PC-3 (cell line): ENCODE results near the gene IQCF5. TPM values are rescaled to one million over a fixed set of nuclear protein-coding genes. Genes with fewer than 3 reads are reported as not detected.
"Not testable (repeated sequence)": the region's sequence is repeated elsewhere in the genome, so short reads cannot be mapped to it uniquely, and the experiment has no call there.

ENCODE experiments used
- ATAC-seq: fragments of 200-7000 bp; cut with Tn5 transposase; 2 replicates; pipeline ENCODE4 v1.9.1; 2020; ENCODE audit warnings: mild to moderate bottlenecking, moderate library complexity
- BruUV-seq: library from RNA; stranded (reverse); fragments of 400-500 nt; replicated peaks from 2 replicates; lab custom pipeline; 2021; lab: Mats Ljungman, UMichigan
- CTCF ChIA-PET: fragments of 300-600 bp; sonication (Branson Sonifier 250); formaldehyde crosslinking; loops from one replicate; lab custom pipeline; 2022; ENCODE audit warnings: antibody characterized with exemption; lab: Charles Lee
- POLR2A ChIA-PET: fragments of 300-600 bp; sonication (Branson Sonifier 250); formaldehyde crosslinking; loops from one replicate; lab custom pipeline; 2022; ENCODE audit warnings: antibody characterized with exemption; ENCODE audit not compliant: unreplicated experiment; lab: Charles Lee
- DNase-seq: peaks from one replicate; pipeline ENCODE4 v3.0.0-alpha.2; 2015
- H2AFZ ChIP-seq: fragments of 300-600 bp; sonication (generic); 2 replicates; pipeline ENCODE4 v1.6.0; 2016; ENCODE audit warnings: antibody characterized with exemption, low read length
- H3F3A ChIP-seq: fragments of 300-600 bp; sonication (generic); one replicate; pipeline ENCODE4 v1.6.0; 2017; ENCODE audit warnings: antibody characterized with exemption, low read length, control low read depth, mild to moderate bottlenecking; ENCODE audit not compliant: unreplicated experiment
- H3K27ac ChIP-seq: fragments of 300-600 bp; sonication (generic); 2 replicates; pipeline ENCODE4 v1.5.1; 2016; ENCODE audit warnings: mild to moderate bottlenecking, low read length
- H3K27me3 ChIP-seq: fragments of 300-600 bp; sonication (generic); 2 replicates; pipeline ENCODE4 v1.6.1; 2016; ENCODE audit warnings: low read length, mixed read lengths
- H3K36me3 ChIP-seq: fragments of 300-600 bp; sonication (generic); 2 replicates; pipeline ENCODE4 v1.6.1; 2016; ENCODE audit warnings: low read depth, mixed run types, low read length, mixed read lengths
- H3K4me1 ChIP-seq: fragments of 300-600 bp; sonication (generic); 2 replicates; pipeline ENCODE4 v1.5.1; 2016; ENCODE audit warnings: low read length; ENCODE audit not compliant: insufficient read depth
- H3K4me2 ChIP-seq: fragments of 300-600 bp; sonication (generic); 2 replicates; pipeline ENCODE4 v1.6.0; 2016; ENCODE audit warnings: low read length
- H3K4me3 ChIP-seq: fragments of 300-600 bp; sonication (generic); 2 replicates; pipeline ENCODE4 v1.5.1; 2016; ENCODE audit warnings: mild to moderate bottlenecking, low read length, mixed read lengths
- H3K79me2 ChIP-seq: fragments of 300-600 bp; sonication (generic); 2 replicates; pipeline ENCODE4 v1.6.1; 2017; ENCODE audit warnings: low read length, mixed read lengths
- H3K9ac ChIP-seq: fragments of 300-600 bp; sonication (generic); 2 replicates; pipeline ENCODE4 v1.6.0; 2016; ENCODE audit warnings: mild to moderate bottlenecking, low read length
- H3K9me2 ChIP-seq: fragments of 300-600 bp; sonication (generic); replicated peaks from 2 replicates; pipeline ENCODE4 v1.6.1; 2016; ENCODE audit warnings: mixed run types, low read length, mixed read lengths
- H3K9me3 ChIP-seq: fragments of 300-600 bp; sonication (generic); 2 replicates; pipeline ENCODE4 v1.6.1; 2016; ENCODE audit warnings: low read length, mixed read lengths
- H4K20me1 ChIP-seq: fragments of 300-600 bp; sonication (generic); 2 replicates; pipeline ENCODE4 v1.6.1; 2016; ENCODE audit warnings: low read length, mixed read lengths
- CTCF ChIP-seq: fragments of 300-600 bp; sonication (generic); conservative IDR thresholded peaks from 2 replicates; pipeline ENCODE4 v1.5.1; 2017; ENCODE audit warnings: antibody characterized with exemption, low read depth, mild to moderate bottlenecking, low read length
- EZH2 ChIP-seq: fragments of 300-600 bp; sonication (generic); IDR thresholded peaks from one replicate; pipeline ENCODE4 v1.6.1; 2017; ENCODE audit warnings: antibody characterized with exemption, mild to moderate bottlenecking, low read length; ENCODE audit not compliant: unreplicated experiment
- EZH2phosphoT487 ChIP-seq: fragments of 300-600 bp; sonication (generic); IDR thresholded peaks from 2 replicates; pipeline ENCODE4 v1.6.1; 2018; ENCODE audit warnings: mild to moderate bottlenecking, antibody characterized with exemption, low read length, borderline replicate concordance
- intact Hi-C: fragments of 100-400 bp; cut with micrococcal nuclease; formaldehyde crosslinking; loops from 2 replicates; pipeline ENCODE4 v1.9.0; 2023
- total RNA-seq: library from RNA; depleted of rRNA; stranded (reverse); fragments of >200 nt; gene quantifications from 2 replicates; pipeline ENCODE4 v1.2.3, GENCODE V29; 2014

IQCF5 gene
- total RNA-seq, 1 experiment from 2014 or later, result not detected

- H3K36me3 ChIP-seq, result no peaks in the 10 kb centered on the region
- no peak overlapping the region for H2AFZ ChIP-seq
- no peaks in the 10 kb centered on the region for H3K79me2 ChIP-seq
- peaks cover 7% of the 10 kb centered on the region; the same call in 1 of the 2 replicates for H3K4me1 ChIP-seq
- peaks cover 7% of the 10 kb centered on the region for H3K27me3 ChIP-seq
- H3K9me2 ChIP-seq, result no peaks in the 10 kb centered on the region
- ChIA-PET POLR2A (no interaction called here), CTCF (no interaction called here)
- BruUV-seq, result no TSS peak
- no peaks in the 10 kb centered on the region for H3F3A ChIP-seq
- intact Hi-C loops, result no loop called here
- no peak overlapping the region for H3K9ac ChIP-seq
- H3K27ac ChIP-seq, result no peak overlapping the region
- H3K4me3 ChIP-seq, result no peak overlapping the region
- TF ChIP-seq EZH2phosphoT487, result no peak
- DNase-seq, result no peak
- H3K9me3 ChIP-seq, result no peaks in the 10 kb centered on the region
- ATAC-seq, result no peak
- H3K4me2 ChIP-seq, result no peak overlapping the region
- H4K20me1 ChIP-seq, result no peaks in the 10 kb centered on the region
These were observed 1.5 kb downstream of the IQCF5 start for GRCh38 chr3:51873876-51874275.

DNA sequence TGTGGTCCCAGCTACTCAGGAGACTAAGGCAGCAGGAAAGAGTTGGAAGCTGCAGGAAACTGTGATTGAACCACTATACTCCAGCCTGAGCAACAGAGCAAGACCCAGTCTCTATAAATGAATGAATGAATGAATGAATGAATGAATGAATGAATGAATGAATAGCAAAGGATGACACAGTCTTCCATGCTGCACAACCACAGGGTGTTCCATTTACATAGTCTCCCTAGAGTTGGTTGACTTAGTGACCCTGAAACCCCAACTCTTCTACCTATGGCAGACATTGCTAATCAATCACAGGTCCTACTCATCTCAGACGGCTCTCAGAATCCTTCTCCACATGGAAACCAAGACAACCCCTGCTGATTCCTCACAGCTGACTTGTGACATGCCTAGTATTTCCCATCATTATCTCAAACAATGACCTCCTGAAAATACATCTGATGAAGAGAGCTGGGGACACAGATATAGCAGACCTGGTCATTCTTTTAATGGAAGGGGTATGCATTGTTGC, 2.1 kb downstream of the IQCF5 start:
- Histone ChIP-seq H3K4me3 (no peak overlapping the region), H3K27ac (no peak overlapping the region), H3K36me3 (no peaks in the 10 kb centered on the region), H3K4me1 (peaks cover 7% of the 10 kb centered on the region; the same call in 1 of the 2 replicates), H3F3A (no peaks in the 10 kb centered on the region), H3K9ac (no peak overlapping the region), H3K4me2 (no peak overlapping the region), H3K9me3 (no peaks in the 10 kb centered on the region), H3K27me3 (peaks cover 9% of the 10 kb centered on the region), H3K79me2 (no peaks in the 10 kb centered on the region), H4K20me1 (no peaks in the 10 kb centered on the region), H2AFZ (no peak overlapping the region), H3K9me2 (no peaks in the 10 kb centered on the region)
- intact Hi-C loops, result no loop called here
- DNase-seq, result no peak
- BruUV-seq, result no TSS peak
- POLR2A ChIA-PET, result no interaction called here
- no peak for TF ChIP-seq EZH2phosphoT487
- TF ChIP-seq EZH2, result no peak
- no peak for TF ChIP-seq CTCF
- ATAC-seq, result no peak
- CTCF ChIA-PET, result no interaction called here

GRCh38 chr3:51869304-51869703, 6.1 kb downstream of the IQCF5 start:
- no TSS peak for BruUV-seq
- intact Hi-C loops, result no loop called here
- H3K9ac ChIP-seq, result no peak overlapping the region
- H3K9me3 ChIP-seq, result no peaks in the 10 kb centered on the region
- peaks cover 29% of the 10 kb centered on the region for H3K27me3 ChIP-seq
- H3K36me3 ChIP-seq, result no peaks in the 10 kb centered on the region
- H2AFZ ChIP-seq, result no peak overlapping the region
- no peaks in the 10 kb centered on the region for H3K9me2 ChIP-seq
- CTCF ChIA-PET, result no interaction called here
- H3F3A ChIP-seq, result no peaks in the 10 kb centered on the region
- H4K20me1 ChIP-seq, result no peaks in the 10 kb centered on the region
- ATAC-seq (no peak), DNase-seq (no peak)
- no peak overlapping the region for H3K4me2 ChIP-seq
- no peak for TF ChIP-seq EZH2phosphoT487
- TF ChIP-seq CTCF, result no peak
- TF ChIP-seq EZH2, result no peak
- no peak overlapping the region for H3K4me3 ChIP-seq
- H3K27ac ChIP-seq, result no peak overlapping the region
- H3K4me1 ChIP-seq, result no peaks in the 10 kb centered on the region
- H3K79me2 ChIP-seq, result no peaks in the 10 kb centered on the region
- POLR2A ChIA-PET, result no interaction called here

GRCh38 chr3:51868896-51869295, 6.5 kb downstream of the IQCF5 start:
- H2AFZ ChIP-seq, H3K9me3 ChIP-seq, H3K4me3 ChIP-seq, H3K9me2 ChIP-seq, ATAC-seq, H3K4me1 ChIP-seq, H3K27ac ChIP-seq, H3K79me2 ChIP-seq, BruUV-seq, H3K4me2 ChIP-seq, H3F3A ChIP-seq, intact Hi-C loops, H3K9ac ChIP-seq, POLR2A ChIA-PET, H3K36me3 ChIP-seq, CTCF ChIA-PET, DNase-seq, H4K20me1 ChIP-seq: not testable (repeated sequence)
- H3K27me3 ChIP-seq, result peaks cover 29% of the 10 kb centered on the region
